Measurements from ENCODE around the gene PGAM5.

DNA sequence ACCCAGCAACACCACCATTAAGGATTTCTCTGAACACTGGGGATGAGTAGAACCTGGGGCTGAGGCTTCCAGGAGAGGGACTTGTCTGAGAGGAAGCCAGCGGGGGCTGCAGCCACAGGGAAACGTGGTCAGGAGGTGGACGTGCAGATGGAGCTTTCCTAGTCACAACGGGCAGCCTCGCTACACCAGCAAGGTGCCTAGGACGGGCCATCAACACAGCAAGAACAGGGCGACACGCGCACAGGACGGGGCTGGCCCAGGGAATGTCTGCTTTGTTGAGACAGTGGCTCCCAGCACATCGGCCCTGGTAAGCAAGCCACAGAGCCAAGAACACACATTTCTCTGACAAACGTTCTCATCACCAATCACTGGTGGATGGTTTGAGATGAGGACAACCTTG lies 25.7 kb downstream of the PGAM5 start:
- TF ChIP-seq, protein P1, sequence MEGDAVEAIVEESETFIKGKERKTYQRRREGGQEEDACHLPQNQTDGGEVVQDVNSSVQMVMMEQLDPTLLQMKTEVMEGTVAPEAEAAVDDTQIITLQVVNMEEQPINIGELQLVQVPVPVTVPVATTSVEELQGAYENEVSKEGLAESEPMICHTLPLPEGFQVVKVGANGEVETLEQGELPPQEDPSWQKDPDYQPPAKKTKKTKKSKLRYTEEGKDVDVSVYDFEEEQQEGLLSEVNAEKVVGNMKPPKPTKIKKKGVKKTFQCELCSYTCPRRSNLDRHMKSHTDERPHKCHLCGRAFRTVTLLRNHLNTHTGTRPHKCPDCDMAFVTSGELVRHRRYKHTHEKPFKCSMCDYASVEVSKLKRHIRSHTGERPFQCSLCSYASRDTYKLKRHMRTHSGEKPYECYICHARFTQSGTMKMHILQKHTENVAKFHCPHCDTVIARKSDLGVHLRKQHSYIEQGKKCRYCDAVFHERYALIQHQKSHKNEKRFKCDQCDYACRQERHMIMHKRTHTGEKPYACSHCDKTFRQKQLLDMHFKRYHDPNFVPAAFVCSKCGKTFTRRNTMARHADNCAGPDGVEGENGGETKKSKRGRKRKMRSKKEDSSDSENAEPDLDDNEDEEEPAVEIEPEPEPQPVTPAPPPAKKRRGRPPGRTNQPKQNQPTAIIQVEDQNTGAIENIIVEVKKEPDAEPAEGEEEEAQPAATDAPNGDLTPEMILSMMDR (IDR thresholded peaks at IDR 0.05; ENCODE audit: low read length), result no peak
- no peak for TF ChIP-seq EZH2 (optimal IDR thresholded peaks at IDR 0.05; ENCODE audit: low read depth, low read length)

Measured in MM.1S (cell line).